NOMO-1 treated with dmso at 0.1 percent for 144 hours (cell line): Measurements from ENCODE around the gene MED9.
A peak's percentile ranks its signal among the peaks of the same experiment; 100 is the strongest.

Experiments
- DNase-seq: peaks from one replicate; lab custom pipeline; 2025; ENCODE audit not compliant: unreplicated experiment; lab: John Stamatoyannopoulos, UW

The MED9 gene

GRCh38 chr17:17487998-17488397 is 11.2 kb downstream of the MED9 start:
- DNase-seq: no peak

DNA sequence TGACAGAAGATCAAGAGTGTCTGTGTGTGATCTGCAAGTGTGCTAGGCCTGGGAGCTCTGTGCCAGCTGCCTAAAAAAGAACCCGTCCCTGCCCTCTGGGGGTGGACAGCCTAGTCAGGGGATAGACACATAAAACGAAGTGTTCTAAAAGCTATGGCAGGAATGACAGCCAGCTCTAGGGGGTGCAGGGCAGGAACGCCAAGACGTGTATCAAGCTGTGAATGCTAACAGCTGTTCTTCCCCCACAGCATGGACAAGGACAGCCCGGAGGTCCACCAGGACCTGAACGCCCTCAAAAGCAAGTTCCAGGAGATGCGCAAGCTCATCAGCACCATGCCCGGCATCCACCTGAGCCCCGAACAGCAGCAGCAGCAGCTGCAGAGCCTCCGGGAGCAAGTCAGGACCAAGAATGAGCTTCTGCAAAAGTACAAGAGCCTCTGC is 14.3 kb downstream of the MED9 start:
- DNase-seq: no peak

- no peak for DNase-seq
Measured at GRCh38 chr17:17491546-17491988, 14.8 kb downstream of the MED9 start.

DNA sequence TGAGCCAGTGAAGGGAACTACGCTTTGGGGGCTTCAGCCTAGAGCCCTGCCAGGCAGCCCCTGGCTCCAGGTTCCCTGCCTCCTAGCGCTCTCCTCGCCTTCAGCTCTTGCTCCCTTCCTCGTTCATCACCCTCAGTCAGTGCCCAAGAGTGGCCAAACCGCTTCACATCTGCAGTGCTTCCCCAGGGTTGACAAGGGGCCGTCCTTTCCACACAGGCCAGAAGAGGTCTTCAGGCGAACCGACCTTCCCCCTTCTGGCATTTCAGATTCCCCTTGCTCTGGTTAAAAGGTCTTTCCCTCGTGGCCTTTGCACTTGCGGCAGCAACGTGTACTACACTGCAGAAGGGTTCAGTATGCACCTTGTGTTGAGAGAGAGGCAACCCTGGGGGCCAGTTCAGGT is 15.3 kb downstream of the MED9 start:
- DNase-seq: no peak

GRCh38 chr17:17492571-17492970 is 15.8 kb downstream of the MED9 start:
- no peak for DNase-seq

GRCh38 chr17:17493249-17493985 is 16.6 kb downstream of the MED9 start:
- DNase-seq: no peak

DNA sequence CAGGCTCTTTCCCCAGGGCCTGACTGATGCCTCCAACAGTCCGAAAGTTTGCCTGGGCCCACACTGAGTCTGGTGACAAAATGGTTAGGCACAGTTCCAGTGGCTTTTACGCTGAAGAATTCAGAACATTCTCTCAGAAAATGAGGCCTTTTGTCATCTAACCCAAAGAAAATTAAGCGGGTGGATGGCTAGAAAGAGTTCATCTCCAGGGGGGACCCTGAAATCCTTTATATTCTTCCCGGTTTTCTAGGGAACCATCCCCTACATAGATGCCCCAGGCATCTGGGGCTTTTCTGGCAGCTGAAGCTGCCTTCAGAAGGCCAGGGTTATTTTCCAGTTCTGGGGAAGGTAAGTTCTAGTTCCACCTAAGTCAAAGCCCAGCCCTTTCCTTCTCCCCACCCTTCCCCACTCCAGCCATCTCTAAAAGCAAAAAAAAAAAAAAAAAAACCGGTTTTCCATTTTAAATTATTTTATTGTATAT is 17.2 kb downstream of the MED9 start:
- no peak for DNase-seq

GRCh38 chr17:17494499-17494869 is 17.7 kb downstream of the MED9 start:
- no peak for DNase-seq

GRCh38 chr17:17494870-17495535 is 18.2 kb downstream of the MED9 start:
- no peak for DNase-seq

- peak; percentile 9 for DNase-seq
Measured at GRCh38 chr17:17495536-17496188, 18.9 kb downstream of the MED9 start.

DNA sequence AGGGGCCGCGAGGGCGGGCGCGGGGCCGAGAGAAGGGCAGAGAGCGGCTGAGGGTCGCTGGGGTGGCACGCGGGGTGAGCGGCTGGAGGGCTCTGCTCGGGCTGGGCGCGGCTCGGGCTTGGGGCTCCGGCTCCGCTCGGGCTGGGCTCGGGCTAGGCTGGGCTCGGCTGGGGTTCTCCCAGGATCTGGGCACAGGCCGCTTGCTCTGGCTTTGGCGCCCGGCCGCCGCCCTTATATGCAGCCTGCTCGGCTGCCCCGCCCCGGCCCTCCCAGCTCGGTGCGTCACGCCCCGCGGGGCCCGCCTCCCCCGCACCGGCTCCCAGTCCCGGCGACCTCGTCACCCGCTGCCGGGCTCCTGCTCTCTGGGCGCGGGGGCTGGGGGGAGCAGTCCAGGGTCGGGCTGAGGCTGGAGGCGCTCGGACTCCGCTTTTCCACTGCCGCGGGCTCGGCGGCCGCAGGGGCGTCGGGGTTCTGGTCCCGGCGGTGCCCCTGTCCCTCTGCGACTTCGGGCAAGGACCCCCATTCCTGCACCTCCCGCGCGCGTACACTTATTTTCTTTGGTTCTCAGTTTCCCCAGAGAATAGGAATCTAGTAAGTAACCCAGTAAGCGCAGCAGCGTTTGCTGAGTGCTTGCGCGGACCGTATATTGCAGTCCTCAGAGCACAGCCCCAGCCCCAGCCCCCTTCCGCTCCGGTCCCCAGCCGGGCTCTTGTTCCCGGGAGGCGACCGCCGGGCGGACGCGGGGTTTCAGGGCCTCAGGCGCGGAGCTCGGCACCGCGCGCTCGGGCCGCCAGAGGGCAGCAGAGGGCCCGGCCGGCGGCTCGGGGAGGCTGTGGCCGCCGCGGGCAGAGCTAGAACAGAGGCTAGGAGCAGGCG is 19.6 kb downstream of the MED9 start, which contains the start of gene RASD1:
RASD1 (minus strand) TSS at position 207 of the 876 bp plus-strand sequence. CDS start 214 bp downstream, outside the sequence.
- DNase-seq: peak; percentile 66

- DNase-seq: no peak
Measured at GRCh38 chr17:17497065-17497844, 20.5 kb downstream of the MED9 start.

DNA sequence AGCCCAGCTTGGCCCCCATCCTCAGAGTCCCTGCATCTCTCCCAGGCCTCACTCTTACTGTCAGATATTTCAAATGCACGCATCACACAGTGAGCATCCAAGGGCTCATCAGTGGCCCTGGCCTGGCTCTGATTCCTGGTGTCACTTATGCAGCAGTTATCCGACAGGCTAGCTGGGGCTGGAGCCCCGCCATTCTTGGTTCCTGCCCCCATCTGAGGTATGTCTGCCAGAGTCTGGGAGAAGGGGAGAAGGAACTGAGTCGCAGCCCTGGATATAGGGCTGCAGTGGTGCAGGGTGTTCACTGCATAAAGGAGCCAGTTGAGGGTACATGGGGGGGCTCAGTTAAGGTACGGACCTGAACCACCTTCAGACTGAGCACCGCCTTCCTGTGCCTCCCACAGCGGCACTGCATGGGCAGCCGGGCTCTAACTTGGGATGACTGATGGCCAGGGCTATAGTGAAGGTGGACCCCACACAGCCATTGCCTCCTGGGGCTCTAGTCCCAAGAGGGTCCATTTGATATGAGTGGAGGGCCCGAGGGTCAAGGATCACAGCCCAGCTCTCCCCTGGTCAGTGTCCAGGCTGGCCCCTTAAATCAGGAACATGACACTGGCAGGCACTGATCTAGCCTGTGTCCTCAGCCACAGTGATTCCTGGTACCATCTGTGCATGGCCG is 21.2 kb downstream of the MED9 start:
- DNase-seq: no peak

DNA sequence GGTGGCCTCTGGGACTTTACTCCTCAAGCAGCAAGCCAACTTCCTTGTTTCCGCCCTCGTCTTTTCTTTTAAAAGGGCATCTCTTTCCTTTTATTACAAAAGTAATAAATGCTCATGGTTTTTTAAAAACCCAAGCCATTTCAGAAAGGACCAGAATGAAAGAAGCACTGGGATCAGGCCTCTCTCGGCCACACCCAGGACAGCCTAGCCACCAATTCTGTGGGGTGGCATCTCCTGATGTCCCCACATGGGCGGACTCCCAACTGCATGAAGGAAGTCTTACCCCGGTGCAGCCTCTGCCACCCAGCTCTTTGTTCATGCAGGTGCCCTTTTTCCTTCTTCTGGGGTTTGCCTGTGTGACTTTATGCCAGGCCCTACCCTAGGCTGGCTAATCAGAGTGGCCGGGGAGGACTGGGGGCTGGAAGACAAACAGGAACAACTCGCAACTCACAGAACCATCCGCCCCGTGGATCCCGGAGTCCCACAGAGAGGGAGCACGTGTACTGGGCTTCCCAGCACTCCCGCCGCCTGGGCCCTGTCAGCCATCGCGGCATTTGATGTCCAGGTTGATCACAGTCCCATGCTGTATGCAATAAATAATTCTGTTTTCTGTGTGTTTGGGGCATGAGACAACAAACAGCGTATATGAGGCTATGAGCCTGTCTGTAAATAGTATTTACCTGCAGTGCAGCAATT is 22.0 kb downstream of the MED9 start:
- no peak for DNase-seq

DNA sequence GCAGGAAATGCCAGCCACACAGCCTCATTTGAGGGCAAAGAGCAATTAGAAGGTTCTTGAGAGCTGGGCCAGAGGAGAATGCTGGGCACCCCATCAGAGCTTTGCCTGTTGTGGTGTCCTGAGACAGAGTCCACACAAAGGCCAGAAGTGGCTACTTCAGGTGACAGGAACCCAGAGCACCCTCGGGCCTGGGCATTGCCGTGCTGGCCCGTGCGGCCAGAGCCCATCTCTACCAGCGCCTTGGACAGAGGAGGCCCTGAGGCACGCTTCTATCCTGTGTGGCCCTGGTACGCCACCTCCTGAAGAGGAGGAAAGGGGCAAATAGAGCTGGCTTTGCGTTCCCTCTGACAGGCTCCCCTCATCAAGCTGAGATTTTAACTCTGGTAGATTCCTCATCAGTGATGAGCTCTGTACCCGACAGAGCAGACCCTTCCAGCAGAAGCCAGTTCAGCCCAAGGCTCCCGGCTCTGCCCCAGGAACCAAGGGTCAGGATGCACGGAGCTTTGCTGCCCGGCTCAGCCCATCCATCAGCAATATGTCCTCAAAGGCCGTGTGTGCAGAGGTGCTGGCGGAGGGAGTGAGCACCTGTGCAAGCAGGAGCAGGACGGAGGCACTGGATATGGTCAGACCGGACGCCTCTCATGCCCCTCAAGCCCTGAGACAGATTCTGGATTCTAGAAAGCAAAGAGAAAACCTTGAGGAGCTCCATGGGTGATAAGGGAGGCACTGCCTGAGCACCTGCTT is 22.8 kb downstream of the MED9 start:
- no peak for DNase-seq

GRCh38 chr17:17500999-17501605 is 24.3 kb downstream of the MED9 start:
- no peak for DNase-seq

DNA sequence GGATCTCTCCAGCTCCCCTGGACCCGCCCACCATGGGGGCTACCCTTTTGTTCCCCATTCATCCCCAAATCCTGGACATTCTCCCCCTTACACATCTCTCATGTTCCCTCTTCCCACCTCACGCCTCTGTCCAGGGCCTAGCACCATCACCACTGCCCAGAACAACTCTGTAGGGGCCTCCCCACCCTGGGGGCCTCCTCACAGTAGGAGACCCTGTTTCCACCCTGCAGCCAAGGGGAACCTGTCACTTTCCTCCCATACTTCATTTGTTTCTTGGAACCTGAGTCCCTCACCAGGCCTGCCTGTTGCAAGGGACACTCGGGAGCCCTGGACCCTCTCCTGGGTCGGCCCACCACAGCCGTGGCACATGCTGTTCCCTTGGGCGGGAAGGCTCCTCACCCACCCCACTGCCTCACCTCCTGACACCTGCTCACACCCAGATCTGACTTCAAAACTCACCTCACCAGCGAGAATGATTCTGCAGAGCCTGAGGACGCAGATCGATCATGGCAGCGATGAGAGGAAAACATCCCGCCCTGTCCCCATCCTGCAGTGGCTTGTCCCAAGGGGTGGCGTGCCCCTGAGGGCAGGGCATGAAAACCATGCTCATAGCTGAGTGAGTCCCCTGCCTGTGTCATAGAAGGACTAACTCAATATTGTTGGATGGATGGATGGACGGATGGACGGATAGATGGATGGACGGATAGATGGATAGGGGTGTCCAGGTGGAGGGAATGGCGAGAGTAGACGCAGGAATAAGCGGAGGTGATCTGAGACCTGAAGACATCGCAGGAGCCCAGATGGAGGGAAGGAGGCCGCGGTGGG is 26.2 kb downstream of the MED9 start:
- DNase-seq: no peak
